HepG2 (cell line): ENCODE results near the gene FBF1. TPM values are rescaled to one million over a fixed set of nuclear protein-coding genes. Genes with fewer than 3 reads are reported as not detected.

Experiments
- HMGXB4 ChIP-seq, 2 experiments: sonication (generic) in 1 of 2; formaldehyde crosslinking in 1 of 2; IDR thresholded peaks; 2 replicates each; pipeline versions ENCODE4 v1.4.0 to v1.6.1; 2018 to 2020; ENCODE audit warnings: missing genetic modification reagents in 2 of 2, borderline replicate concordance in 1 of 2, low read depth in 1 of 2, mild to moderate bottlenecking in 1 of 2, missing biosample characterization in 1 of 2
- POLR2A ChIP-seq, 2 experiments: IDR thresholded peaks; 2 replicates each; pipeline ENCODE4 v1.6.1; 2011; ENCODE audit warnings: low read depth in 2 of 2, low read length in 2 of 2, mild to moderate bottlenecking in 1 of 2, moderate library complexity in 1 of 2; ENCODE audit not compliant: insufficient read depth in 1 of 2
- RBM39 ChIP-seq: fragments of 200-400 bp; formaldehyde crosslinking; IDR thresholded peaks from one replicate; pipeline ENCODE4 v1.6.1; 2018; ENCODE audit warnings: antibody characterized with exemption, mild to moderate bottlenecking, low read depth, low read length; ENCODE audit not compliant: poor library complexity, severe bottlenecking
- TEAD3 ChIP-seq: optimal IDR thresholded peaks from 2 replicates; pipeline ENCODE3; 2016; ENCODE audit warnings: borderline replicate concordance
- ZNF431 ChIP-seq: sonication (generic); formaldehyde crosslinking; IDR thresholded peaks from 2 replicates; pipeline ENCODE4 v1.9.0; 2022; ENCODE audit warnings: missing genetic modification reagents, low read depth, mild to moderate bottlenecking, borderline replicate concordance
- ZNF503 ChIP-seq: sonication (generic); formaldehyde crosslinking; IDR thresholded peaks from 2 replicates; pipeline ENCODE4 v1.4.0; 2020; ENCODE audit warnings: missing genetic modification reagents
- ZNF546 ChIP-seq: sonication (generic); formaldehyde crosslinking; conservative IDR thresholded peaks from 2 replicates; pipeline ENCODE4 v1.8.1; 2023; ENCODE audit warnings: mild to moderate bottlenecking, missing genetic modification reagents
- ZSCAN5A ChIP-seq: sonication (generic); formaldehyde crosslinking; IDR thresholded peaks from 2 replicates; pipeline ENCODE4 v1.8.0; 2022; ENCODE audit warnings: mild to moderate bottlenecking, missing genetic modification reagents, borderline replicate concordance
- polyA plus RNA-seq, 8 experiments: library from polyadenylated mRNA; depleted of rRNA in 3 of 8; stranded (reverse) in 7 of 8; unstranded in 1 of 8; fragments of >200 nt; fragmentation: Illumina TruSeq in 4 of 8; extraction: Trizol in 4 of 8; gene quantifications; 2 replicates each; pipeline versions ENCODE4 v1.2.1 to v1.2.3, GENCODE V29; 2011 to 2016; ENCODE audit warnings: low read depth in 4 of 8, missing spikeins in 1 of 8, mixed read lengths in 1 of 8; ENCODE audit not compliant: insufficient read depth in 1 of 8
- total RNA-seq, 5 experiments: library from RNA; depleted of rRNA; stranded (reverse); fragments of >200 nt; fragmentation: Illumina TruSeq; extraction: Trizol; gene quantifications; 2 replicates each; pipeline ENCODE4 v1.2.3, GENCODE V29; 2016; ENCODE audit warnings: low read depth in 1 of 5
- TF ChIP-seq, protein P1 (sequence below): sonication (generic); formaldehyde crosslinking; IDR thresholded peaks from 2 replicates; pipeline ENCODE4 v1.8.1; 2023; ENCODE audit warnings: mild to moderate bottlenecking, moderate library complexity, missing genetic modification reagents
- TF ChIP-seq, protein P2 (sequence below): sonication (generic); formaldehyde crosslinking; IDR thresholded peaks from 2 replicates; pipeline ENCODE4 v1.8.1; 2023; ENCODE audit warnings: mild to moderate bottlenecking, missing genetic modification reagents

The FBF1 gene
- total and polyA plus RNA-seq, 2 of the 13 experiments (the other 11 are each of a cell fraction or from before 2014, with no cell fraction given), result 2.4 to 8.1 TPM

DNA sequence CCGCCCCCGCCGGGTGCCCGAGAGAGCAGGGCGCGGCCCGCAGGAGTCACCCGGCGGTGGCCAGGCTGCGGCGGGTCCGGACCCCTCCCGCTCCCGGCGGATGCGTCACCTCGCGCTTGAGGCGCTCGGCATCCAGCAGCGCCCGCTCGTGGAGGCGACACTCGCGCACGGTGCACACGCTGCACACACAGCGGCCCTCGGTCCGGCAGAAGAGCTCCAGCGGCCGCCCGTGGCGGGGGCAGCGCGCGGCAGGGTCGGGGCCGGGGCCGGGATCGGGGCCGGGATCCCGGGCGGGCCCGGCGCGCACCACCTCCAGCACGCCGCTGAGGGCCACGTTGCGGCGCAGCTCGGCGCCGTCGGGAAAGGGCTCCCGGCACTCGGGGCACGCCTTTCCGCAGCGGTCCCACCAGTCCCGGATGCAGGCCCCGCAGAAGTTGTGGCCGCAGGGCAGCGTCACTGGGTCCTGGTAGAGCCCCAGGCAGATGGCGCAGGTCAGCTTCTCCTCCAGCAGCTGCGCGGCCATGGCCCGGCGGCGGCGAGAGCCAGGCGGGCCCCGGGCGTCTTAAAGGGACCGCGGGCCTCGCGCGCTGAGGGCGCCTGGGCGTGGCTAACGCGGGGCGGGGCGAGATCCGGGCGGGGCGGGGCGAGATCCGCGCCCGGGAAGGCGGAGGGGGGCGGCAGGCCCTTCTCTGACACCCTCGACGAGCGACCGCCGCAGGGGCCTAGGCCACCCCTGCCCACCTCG, 44.3 kb downstream of the FBF1 start, which contains the start of gene TRIM65 (continued):
- no peak; the same call in 1 of the 2 replicates for TF ChIP-seq ZNF503 (CRISPR knock-in tag)
- TF ChIP-seq ZNF546 (CRISPR knock-in tag), result no peak
- TF ChIP-seq HMGXB4 (CRISPR knock-in tag; IDR thresholded peaks at IDR 0.05; ENCODE audit: borderline replicate concordance in 1 of 2, low read depth in 1 of 2), result peak; percentile 90 to 92
- 0 out of 2 replicates have a peak, but pooled peaks have one; percentile 35 for TF ChIP-seq ZSCAN5A
- TF ChIP-seq ZNF431 (CRISPR knock-in tag), result 0 out of 2 replicates have a peak, but pooled peaks have one; percentile 28
- TF ChIP-seq, protein P1, sequence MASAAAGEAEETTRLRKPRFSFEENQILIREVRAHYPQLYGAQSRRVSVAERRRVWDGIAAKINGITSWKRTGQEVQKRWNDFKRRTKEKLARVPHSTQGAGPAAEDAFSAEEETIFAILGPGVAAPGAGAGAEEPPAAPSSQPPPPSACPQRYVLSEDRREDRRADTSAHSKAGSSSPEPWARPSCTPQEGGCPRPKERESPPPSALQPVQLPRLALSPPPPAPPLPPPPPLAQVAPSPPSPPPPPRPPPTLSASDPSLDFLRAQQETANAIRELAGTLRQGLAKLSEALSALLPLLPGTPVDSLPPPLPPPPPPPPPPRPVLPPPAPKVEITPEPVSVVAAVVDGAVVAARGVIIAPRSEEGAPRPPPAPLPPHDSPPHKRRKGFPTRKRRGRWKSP (CRISPR knock-in tag), result peak; percentile 87
- TF ChIP-seq, protein P2, sequence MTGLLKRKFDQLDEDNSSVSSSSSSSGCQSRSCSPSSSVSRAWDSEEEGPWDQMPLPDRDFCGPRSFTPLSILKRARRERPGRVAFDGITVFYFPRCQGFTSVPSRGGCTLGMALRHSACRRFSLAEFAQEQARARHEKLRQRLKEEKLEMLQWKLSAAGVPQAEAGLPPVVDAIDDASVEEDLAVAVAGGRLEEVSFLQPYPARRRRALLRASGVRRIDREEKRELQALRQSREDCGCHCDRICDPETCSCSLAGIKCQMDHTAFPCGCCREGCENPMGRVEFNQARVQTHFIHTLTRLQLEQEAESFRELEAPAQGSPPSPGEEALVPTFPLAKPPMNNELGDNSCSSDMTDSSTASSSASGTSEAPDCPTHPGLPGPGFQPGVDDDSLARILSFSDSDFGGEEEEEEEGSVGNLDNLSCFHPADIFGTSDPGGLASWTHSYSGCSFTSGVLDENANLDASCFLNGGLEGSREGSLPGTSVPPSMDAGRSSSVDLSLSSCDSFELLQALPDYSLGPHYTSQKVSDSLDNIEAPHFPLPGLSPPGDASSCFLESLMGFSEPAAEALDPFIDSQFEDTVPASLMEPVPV (CRISPR knock-in tag), result peak; percentile 89
- TF ChIP-seq RBM39, result no peak
- TF ChIP-seq POLR2A (IDR thresholded peaks at IDR 0.05; ENCODE audit: insufficient read depth in 1 of 2, low read depth in 2 of 2, low read length in 2 of 2), result peak in 1 of 2 experiments; percentile 92; a peak in 2 of 4 replicates
- peak; percentile 7 for TF ChIP-seq TEAD3 (CRISPR knock-in tag)
